ENCODE results near the gene GOLGA6A.

The GOLGA6A gene

GRCh38 chr15:74032606-74033561 lies 49.5 kb downstream of the GOLGA6A start:
- Histone ChIP-seq H3K9ac (peak overlapping the region in 2 of 11 experiments; percentile 26 to 37; a peak in 1 of 22 replicates), H3K4me1 (peaks cover 0 to 22% (median 10%) of the 10 kb centered on the region in 10 experiments; a peak in 10 of 20 replicates), H3K9me3 (replicated peaks in 1 of 11) (no peaks in the 10 kb centered on the region), H4K20me1 (peaks cover 10 to 79% (median 44%) of the 10 kb centered on the region in 11 experiments; a peak in 16 of 22 replicates), H3K27ac (peak overlapping the region in 1 of 11 experiments; percentile 18; a peak in 1 of 22 replicates), H3K27me3 (no peaks in the 10 kb centered on the region), H3K36me3 (peaks cover 62 to 99% (median 94%) of the 10 kb centered on the region in 11 experiments), H3K4me3 (no peak overlapping the region), H3K4me2 (peak overlapping the region in 2 of 11 experiments; percentile 45 to 57; a peak in 4 of 22 replicates)
- no peak for TF ChIP-seq Cebpa-rat (IDR thresholded peaks at IDR 0.05)

- Histone ChIP-seq H3K9ac (0 out of 22 replicates have a peak overlapping the region, but pooled peaks of 2 of the 11 experiments have one; percentile 26 to 37), H3K36me3 (peaks cover 62 to 99% (median 94%) of the 10 kb centered on the region in 11 experiments), H3K4me3 (no peak overlapping the region), H4K20me1 (peaks cover 12 to 79% (median 51%) of the 10 kb centered on the region in 11 experiments; a peak in 18 of 22 replicates), H3K27ac (no peak overlapping the region; a peak in 1 of 22 replicates), H3K4me2 (peak overlapping the region in 2 of 11 experiments; percentile 45 to 57; a peak in 3 of 22 replicates), H3K27me3 (no peaks in the 10 kb centered on the region), H3K4me1 (peaks cover 0 to 22% (median 11%) of the 10 kb centered on the region in 10 experiments; a peak in 10 of 20 replicates), H3K9me3 (replicated peaks in 1 of 11) (no peaks in the 10 kb centered on the region)
- TF ChIP-seq Cebpa-rat (IDR thresholded peaks at IDR 0.05): no peak
Observed at GRCh38 chr15:74032046-74032445, 50.3 kb downstream of the GOLGA6A start.

GRCh38 chr15:74028646-74029045 lies 53.7 kb downstream of the GOLGA6A start:
- Histone ChIP-seq H3K9ac (no peak overlapping the region), H3K36me3 (peaks cover 62 to 99% (median 94%) of the 10 kb centered on the region in 11 experiments), H3K9me3 (replicated peaks in 1 of 11) (no peaks in the 10 kb centered on the region), H3K4me3 (no peak overlapping the region), H3K4me2 (no peak overlapping the region), H3K27ac (no peak overlapping the region), H3K4me1 (peaks cover 0 to 22% (median 4%) of the 10 kb centered on the region in 10 experiments; a peak in 8 of 20 replicates), H3K27me3 (no peaks in the 10 kb centered on the region), H4K20me1 (peaks cover 7 to 84% (median 58%) of the 10 kb centered on the region in 11 experiments; a peak in 18 of 22 replicates)
- TF ChIP-seq Cebpa-rat (IDR thresholded peaks at IDR 0.05): no peak

- Histone ChIP-seq H3K36me3 (peaks cover 62 to 99% (median 94%) of the 10 kb centered on the region in 11 experiments), H3K4me1 (peaks cover 0 to 13% (median 2%) of the 10 kb centered on the region in 10 experiments; a peak in 8 of 20 replicates), H3K27ac (no peak overlapping the region), H4K20me1 (peaks cover 7 to 84% (median 67%) of the 10 kb centered on the region in 11 experiments; a peak in 19 of 22 replicates), H3K27me3 (no peaks in the 10 kb centered on the region), H3K9me3 (replicated peaks in 1 of 11) (no peaks in the 10 kb centered on the region), H3K4me2 (no peak overlapping the region), H3K9ac (no peak overlapping the region), H3K4me3 (no peak overlapping the region)
- no peak for TF ChIP-seq Cebpa-rat (IDR thresholded peaks at IDR 0.05)
Observed at GRCh38 chr15:74027688-74028087, 54.7 kb downstream of the GOLGA6A start.

- Histone ChIP-seq H3K9me3 (replicated peaks in 1 of 11) (no peaks in the 10 kb centered on the region), H3K27ac (no peak overlapping the region), H3K4me1 (peaks cover 0 to 8% (median 0%) of the 10 kb centered on the region in 10 experiments; a peak in 1 of 20 replicates), H3K27me3 (no peaks in the 10 kb centered on the region), H3K36me3 (peaks cover 70 to 98% (median 90%) of the 10 kb centered on the region in 11 experiments), H3K9ac (no peak overlapping the region), H3K4me2 (no peak overlapping the region), H4K20me1 (peaks cover 7 to 100% (median 81%) of the 10 kb centered on the region in 11 experiments; a peak in 20 of 22 replicates), H3K4me3 (no peak overlapping the region)
- no peak for TF ChIP-seq Cebpa-rat (IDR thresholded peaks at IDR 0.05)
Observed at GRCh38 chr15:74025436-74025835, 56.9 kb downstream of the GOLGA6A start.

GRCh38 chr15:74024687-74025086 lies 57.7 kb downstream of the GOLGA6A start:
- Histone ChIP-seq H3K27me3 (no peaks in the 10 kb centered on the region), H3K27ac (no peak overlapping the region), H3K9ac (no peak overlapping the region), H3K9me3 (replicated peaks in 1 of 11) (no peaks in the 10 kb centered on the region), H3K4me3 (no peak overlapping the region), H3K4me1 (peaks cover 0 to 8% (median 0%) of the 10 kb centered on the region in 10 experiments; a peak in 1 of 20 replicates), H3K4me2 (no peak overlapping the region), H3K36me3 (peaks cover 69 to 98% (median 89%) of the 10 kb centered on the region in 11 experiments), H4K20me1 (peaks cover 3 to 100% (median 84%) of the 10 kb centered on the region in 11 experiments; a peak in 20 of 22 replicates)
- TF ChIP-seq Cebpa-rat (IDR thresholded peaks at IDR 0.05): no peak

GRCh38 chr15:74022706-74023470 lies 59.5 kb downstream of the GOLGA6A start:
- H3K4me3 ChIP-seq: no peak overlapping the region
- no peaks in the 10 kb centered on the region for H3K27me3 ChIP-seq
- H3K9ac ChIP-seq: no peak overlapping the region
- peaks cover 0 to 8% (median 0%) of the 10 kb centered on the region in 10 experiments; a peak in 1 of 20 replicates for H3K4me1 ChIP-seq
- no peak overlapping the region for H3K4me2 ChIP-seq
- no peak for TF ChIP-seq Cebpa-rat (IDR thresholded peaks at IDR 0.05)
- H4K20me1 ChIP-seq: peaks cover 6 to 100% (median 91%) of the 10 kb centered on the region in 11 experiments; a peak in 21 of 22 replicates
- H3K27ac ChIP-seq: no peak overlapping the region
- H3K36me3 ChIP-seq: peaks cover 66 to 96% (median 83%) of the 10 kb centered on the region in 11 experiments
- no peaks in the 10 kb centered on the region for H3K9me3 ChIP-seq (replicated peaks in 1 of 11)
